ENCODE measurements around the gene ACTBL2. TPM values are rescaled to one million over a fixed set of nuclear protein-coding genes. Genes with fewer than 3 reads are reported as not detected.
"Not testable (repeated sequence)": the region's sequence is repeated elsewhere in the genome, so short reads cannot be mapped to it uniquely, and the experiment has no call there.

ACTBL2 gene
- total RNA-seq: not detected
- long read RNA-seq: 0 reads

- DNase-seq (ENCODE audit: low spot score): no peak
Measured at GRCh38 chr5:57482671-57483106, at the start of gene ACTBL2. Gene ACTBL2, minus strand, starts transcription at chr5:57482811. Its CDS starts 104 bp downstream, at chr5:57482707.

- no peak for DNase-seq (ENCODE audit: low spot score)
Measured at GRCh38 chr5:57531333-57531732, 48.7 kb upstream of the ACTBL2 start.

GRCh38 chr5:57529864-57530263, 47.3 kb upstream of the ACTBL2 start:
- DNase-seq (ENCODE audit: low spot score): no peak

- no peak for DNase-seq (ENCODE audit: low spot score)
Measured at GRCh38 chr5:57527870-57528269, 45.3 kb upstream of the ACTBL2 start.

GRCh38 chr5:57524348-57525060, 41.9 kb upstream of the ACTBL2 start:
- no peak for DNase-seq (ENCODE audit: low spot score)

- not testable (repeated sequence) for DNase-seq (ENCODE audit: low spot score)
Measured at GRCh38 chr5:57522477-57522876, 39.9 kb upstream of the ACTBL2 start.

GRCh38 chr5:57518415-57518814, 35.8 kb upstream of the ACTBL2 start:
- DNase-seq (ENCODE audit: low spot score): not testable (repeated sequence)

- DNase-seq (ENCODE audit: low spot score): no peak
Measured at GRCh38 chr5:57517250-57517649, 34.6 kb upstream of the ACTBL2 start.

GRCh38 chr5:57513785-57514184, 31.2 kb upstream of the ACTBL2 start:
- DNase-seq (ENCODE audit: low spot score): no peak

- no peak for DNase-seq (ENCODE audit: low spot score)
Measured at GRCh38 chr5:57511321-57511720, 28.7 kb upstream of the ACTBL2 start.

GRCh38 chr5:57509501-57510260, 27.1 kb upstream of the ACTBL2 start:
- no peak for DNase-seq (ENCODE audit: low spot score)

- DNase-seq (ENCODE audit: low spot score): no peak
Measured at GRCh38 chr5:57508211-57508610, 25.6 kb upstream of the ACTBL2 start.

GRCh38 chr5:57505272-57506200, 22.9 kb upstream of the ACTBL2 start:
- DNase-seq (ENCODE audit: low spot score): no peak

GRCh38 chr5:57504357-57504756, 21.7 kb upstream of the ACTBL2 start:
- no peak for DNase-seq (ENCODE audit: low spot score)

- no peak for DNase-seq (ENCODE audit: low spot score)
Measured at GRCh38 chr5:57503433-57503832, 20.8 kb upstream of the ACTBL2 start.

- DNase-seq (ENCODE audit: low spot score): no peak
Measured at GRCh38 chr5:57501414-57502201, 19.0 kb upstream of the ACTBL2 start.

- DNase-seq (ENCODE audit: low spot score): no peak
Measured at GRCh38 chr5:57499262-57500050, 16.8 kb upstream of the ACTBL2 start.

GRCh38 chr5:57497733-57498132, 15.1 kb upstream of the ACTBL2 start:
- DNase-seq (ENCODE audit: low spot score): no peak

GRCh38 chr5:57495285-57496086, 12.9 kb upstream of the ACTBL2 start:
- no peak for DNase-seq (ENCODE audit: low spot score)

All from mesenteric fat pad (tissue), 1 donor.